Measurements from ENCODE around the gene MXD4. TPM values are rescaled to one million over a fixed set of nuclear protein-coding genes. Genes with fewer than 3 reads are reported as not detected.

The MXD4 gene
- total RNA-seq, 1 experiment from 2014 or later, result 20.4 TPM

DNA sequence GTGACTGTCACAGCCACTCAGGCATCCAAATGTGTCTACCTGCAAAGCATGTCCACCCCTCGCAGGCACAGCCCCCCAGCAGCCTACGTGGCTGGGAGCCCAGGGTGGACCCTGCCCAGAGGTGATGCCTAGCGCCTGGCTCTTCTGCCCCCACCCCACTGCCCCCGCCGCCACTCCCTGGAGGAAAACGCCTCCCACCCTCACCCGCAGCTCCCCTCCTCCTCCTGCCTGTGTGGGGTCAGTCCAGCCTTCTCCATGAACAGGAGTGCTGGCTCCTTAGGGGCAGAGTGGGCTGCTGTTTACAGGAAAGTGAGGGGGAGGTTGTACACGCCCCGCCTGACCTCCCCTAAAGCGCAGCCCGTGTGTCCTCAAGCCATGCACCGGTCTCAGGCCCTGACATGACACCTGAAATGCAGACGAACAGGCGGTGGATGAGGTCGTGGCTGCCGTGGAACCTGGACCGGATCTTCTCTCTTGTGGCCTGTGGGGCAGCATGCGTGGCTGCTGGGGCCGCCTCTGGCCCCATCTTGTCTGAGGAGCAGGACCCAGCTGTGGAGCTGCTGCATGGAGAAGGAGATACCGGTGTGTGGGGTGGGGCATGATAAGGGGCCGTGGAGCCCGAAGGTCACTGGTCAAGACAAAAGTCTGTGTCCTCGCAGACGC lies 11.9 kb upstream of the MXD4 start:
- ChIA-PET CTCF (no interaction called here), POLR2A (no interaction called here)
- DNase-seq (ENCODE audit: low spot score) (no peak), ATAC-seq (no peak)
- Mint-ChIP-seq H3K4me1 (peaks cover 9% of the 10 kb centered on the region), H3K4me3 (no peak overlapping the region), H3K27me3 (ENCODE audit: low read depth) (no peaks in the 10 kb centered on the region), H3K9me3 (no peaks in the 10 kb centered on the region), H3K27ac (no peak overlapping the region), H3K36me3 (no peaks in the 10 kb centered on the region)
- TF ChIP-seq, protein P1, sequence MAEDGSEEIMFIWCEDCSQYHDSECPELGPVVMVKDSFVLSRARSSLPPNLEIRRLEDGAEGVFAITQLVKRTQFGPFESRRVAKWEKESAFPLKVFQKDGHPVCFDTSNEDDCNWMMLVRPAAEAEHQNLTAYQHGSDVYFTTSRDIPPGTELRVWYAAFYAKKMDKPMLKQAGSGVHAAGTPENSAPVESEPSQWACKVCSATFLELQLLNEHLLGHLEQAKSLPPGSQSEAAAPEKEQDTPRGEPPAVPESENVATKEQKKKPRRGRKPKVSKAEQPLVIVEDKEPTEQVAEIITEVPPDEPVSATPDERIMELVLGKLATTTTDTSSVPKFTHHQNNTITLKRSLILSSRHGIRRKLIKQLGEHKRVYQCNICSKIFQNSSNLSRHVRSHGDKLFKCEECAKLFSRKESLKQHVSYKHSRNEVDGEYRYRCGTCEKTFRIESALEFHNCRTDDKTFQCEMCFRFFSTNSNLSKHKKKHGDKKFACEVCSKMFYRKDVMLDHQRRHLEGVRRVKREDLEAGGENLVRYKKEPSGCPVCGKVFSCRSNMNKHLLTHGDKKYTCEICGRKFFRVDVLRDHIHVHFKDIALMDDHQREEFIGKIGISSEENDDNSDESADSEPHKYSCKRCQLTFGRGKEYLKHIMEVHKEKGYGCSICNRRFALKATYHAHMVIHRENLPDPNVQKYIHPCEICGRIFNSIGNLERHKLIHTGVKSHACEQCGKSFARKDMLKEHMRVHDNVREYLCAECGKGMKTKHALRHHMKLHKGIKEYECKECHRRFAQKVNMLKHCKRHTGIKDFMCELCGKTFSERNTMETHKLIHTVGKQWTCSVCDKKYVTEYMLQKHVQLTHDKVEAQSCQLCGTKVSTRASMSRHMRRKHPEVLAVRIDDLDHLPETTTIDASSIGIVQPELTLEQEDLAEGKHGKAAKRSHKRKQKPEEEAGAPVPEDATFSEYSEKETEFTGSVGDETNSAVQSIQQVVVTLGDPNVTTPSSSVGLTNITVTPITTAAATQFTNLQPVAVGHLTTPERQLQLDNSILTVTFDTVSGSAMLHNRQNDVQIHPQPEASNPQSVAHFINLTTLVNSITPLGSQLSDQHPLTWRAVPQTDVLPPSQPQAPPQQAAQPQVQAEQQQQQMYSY (CRISPR knock-in tag; IDR thresholded peaks at IDR 0.05), result peak; percentile 53; the same call in 1 of the 2 replicates
- TF ChIP-seq SMAD4 (CRISPR knock-in tag; IDR thresholded peaks at IDR 0.05), result no peak

DNA sequence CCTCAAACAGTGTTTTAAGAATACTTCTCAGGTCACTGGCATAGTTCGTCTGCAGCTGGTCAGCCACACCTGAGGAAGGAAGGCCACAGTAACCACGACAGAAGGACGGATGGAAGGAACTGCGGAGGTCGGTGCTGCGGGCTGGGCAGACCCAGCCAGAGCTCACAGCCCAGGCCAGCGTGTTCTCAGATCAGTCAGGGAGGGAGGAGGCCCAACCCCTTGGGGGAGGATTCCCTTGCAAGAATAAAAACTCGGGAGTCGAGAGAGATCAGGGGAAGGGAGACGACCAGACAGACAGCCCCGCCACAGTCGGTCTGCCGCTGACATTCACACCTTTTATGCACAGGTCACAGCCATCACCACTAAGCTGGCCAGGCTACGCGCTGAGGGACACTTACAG lies 11.3 kb upstream of the MXD4 start:
- no peaks in the 10 kb centered on the region for H3K9me3 Mint-ChIP-seq
- H3K4me3 Mint-ChIP-seq, result no peak overlapping the region
- ATAC-seq (no peak), DNase-seq (ENCODE audit: low spot score) (no peak)
- CTCF ChIA-PET, result no interaction called here
- H3K27ac Mint-ChIP-seq, result peak overlapping the region; percentile 7
- H3K27me3 Mint-ChIP-seq (ENCODE audit: low read depth), result no peaks in the 10 kb centered on the region
- H3K4me1 Mint-ChIP-seq, result peaks cover 9% of the 10 kb centered on the region
- POLR2A ChIA-PET, result no interaction called here
- no peaks in the 10 kb centered on the region for H3K36me3 Mint-ChIP-seq
- TF ChIP-seq CBFB (CRISPR knock-in tag; IDR thresholded peaks at IDR 0.05; ENCODE audit: low read depth), result no peak
- no peak for TF ChIP-seq RELA (CRISPR knock-in tag; IDR thresholded peaks at IDR 0.05; ENCODE audit: borderline replicate concordance)
- TF ChIP-seq ZNF121 (CRISPR knock-in tag; IDR thresholded peaks at IDR 0.05), result no peak
- TF ChIP-seq ZNF138 (CRISPR knock-in tag; conservative IDR thresholded peaks at IDR 0.05), result no peak

DNA sequence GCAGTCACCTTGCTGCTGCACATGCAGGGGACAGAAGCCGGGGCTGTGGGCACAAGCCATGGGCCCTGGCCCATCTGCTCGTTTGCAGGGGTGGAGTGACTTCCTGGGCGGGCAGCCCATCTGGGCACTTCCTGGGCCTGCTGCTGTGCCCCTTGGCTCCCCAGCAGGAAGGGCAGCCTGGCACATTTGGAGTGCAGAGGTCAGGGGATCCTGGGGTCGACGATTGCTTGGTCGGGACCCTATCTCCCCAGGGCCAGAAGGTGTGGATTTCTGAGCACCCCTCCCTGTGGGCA lies 10.9 kb upstream of the MXD4 start:
- ATAC-seq, result no peak
- peaks cover 9% of the 10 kb centered on the region for H3K4me1 Mint-ChIP-seq
- no peaks in the 10 kb centered on the region for H3K27me3 Mint-ChIP-seq (ENCODE audit: low read depth)
- H3K36me3 Mint-ChIP-seq, result no peaks in the 10 kb centered on the region
- CTCF ChIA-PET, result no interaction called here
- POLR2A ChIA-PET, result no interaction called here
- no peak for DNase-seq (ENCODE audit: low spot score)
- no peak overlapping the region for H3K4me3 Mint-ChIP-seq
- H3K27ac Mint-ChIP-seq, result no peak overlapping the region
- H3K9me3 Mint-ChIP-seq, result no peaks in the 10 kb centered on the region
- TF ChIP-seq, protein P2, sequence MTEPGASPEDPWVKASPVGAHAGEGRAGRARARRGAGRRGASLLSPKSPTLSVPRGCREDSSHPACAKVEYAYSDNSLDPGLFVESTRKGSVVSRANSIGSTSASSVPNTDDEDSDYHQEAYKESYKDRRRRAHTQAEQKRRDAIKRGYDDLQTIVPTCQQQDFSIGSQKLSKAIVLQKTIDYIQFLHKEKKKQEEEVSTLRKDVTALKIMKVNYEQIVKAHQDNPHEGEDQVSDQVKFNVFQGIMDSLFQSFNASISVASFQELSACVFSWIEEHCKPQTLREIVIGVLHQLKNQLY (CRISPR knock-in tag; IDR thresholded peaks at IDR 0.05), result no peak
- no peak for TF ChIP-seq ZSCAN18 (CRISPR knock-in tag; IDR thresholded peaks at IDR 0.05)
- TF ChIP-seq CTCF (IDR thresholded peaks at IDR 0.05), result no peak
- TF ChIP-seq ELF4 (CRISPR knock-in tag; IDR thresholded peaks at IDR 0.05; ENCODE audit: low read depth), result no peak
- TF ChIP-seq HMGA2 (CRISPR knock-in tag; IDR thresholded peaks at IDR 0.05), result no peak

Measured in WTC11 (cell line).